ENCODE data around the gene ADGRG1.

ADGRG1 gene

GRCh38 chr16:57664662-57665025 is 36.2 kb downstream of the ADGRG1 start:
- no peak for TF ChIP-seq BCL6B (tag by site-specific recombination; IDR thresholded peaks at IDR 0.05)
- TF ChIP-seq ZBTB20 (tag by site-specific recombination; IDR thresholded peaks at IDR 0.05): no peak
- no peak for TF ChIP-seq ZBTB7A (tag by site-specific recombination; IDR thresholded peaks at IDR 0.05; ENCODE audit: low read depth)
- no peak for TF ChIP-seq ZEB2 (tag by site-specific recombination; IDR thresholded peaks at IDR 0.05)
- CTCF ChIA-PET: interaction anchor here (0.7 to 1.6 kb wide), 5 partner anchors 9 to 364 kb away, joined by 3 to 4 read pairs (median 3); no protein-coding TSS in a partner anchor
- no peak overlapping the region for H3K4me3 ChIP-seq (ENCODE audit: low read depth, low read length)
- POLR2A ChIA-PET: no interaction called here
- no peaks in the 10 kb centered on the region for H3K4me1 ChIP-seq (ENCODE audit: control insufficient read depth, insufficient read depth, low read length)
- H3K27ac ChIP-seq (ENCODE audit: extremely low read depth, low read depth, low read length): no peak overlapping the region
- H3K9me3 ChIP-seq (ENCODE audit: control insufficient read depth, insufficient read depth, low read depth, low read length): no peaks in the 10 kb centered on the region
- no peaks in the 10 kb centered on the region for H3K36me3 ChIP-seq (ENCODE audit: control insufficient read depth in 2 of 2, insufficient read depth in 1 of 2, low read length in 2 of 2)

GRCh38 chr16:57665541-57665940 is 37.1 kb downstream of the ADGRG1 start:
- TF ChIP-seq ZNF140 (tag by site-specific recombination; IDR thresholded peaks at IDR 0.05): no peak
- no peak for TF ChIP-seq MEIS1 (CRISPR knock-in tag; IDR thresholded peaks at IDR 0.05; ENCODE audit: borderline replicate concordance)
- CTCF ChIA-PET: interaction anchor here (1.6 kb wide), 1 partner anchor 9 kb away, joined by 3 read pairs; no protein-coding TSS in a partner anchor
- POLR2A ChIA-PET: no interaction called here
- no peaks in the 10 kb centered on the region for H3K9me3 ChIP-seq (ENCODE audit: control insufficient read depth, insufficient read depth, low read depth, low read length)
- H3K4me1 ChIP-seq (ENCODE audit: control insufficient read depth, insufficient read depth, low read length): no peaks in the 10 kb centered on the region
- no peaks in the 10 kb centered on the region for H3K36me3 ChIP-seq (ENCODE audit: control insufficient read depth in 2 of 2, insufficient read depth in 1 of 2, low read length in 2 of 2)
- no peak overlapping the region for H3K27ac ChIP-seq (ENCODE audit: extremely low read depth, low read depth, low read length)
- H3K4me3 ChIP-seq (ENCODE audit: low read depth, low read length): no peak overlapping the region

- no peaks in the 10 kb centered on the region for H3K9me3 ChIP-seq (ENCODE audit: control insufficient read depth, insufficient read depth, low read depth, low read length)
- no peak overlapping the region for H3K27ac ChIP-seq (ENCODE audit: extremely low read depth, low read depth, low read length)
- H3K4me1 ChIP-seq (ENCODE audit: control insufficient read depth, insufficient read depth, low read length): no peaks in the 10 kb centered on the region
- no peak for TF ChIP-seq ZNF76 (tag by site-specific recombination; IDR thresholded peaks at IDR 0.05; ENCODE audit: borderline replicate concordance, low read depth)
- no peak for TF ChIP-seq ZBTB49 (tag by site-specific recombination; IDR thresholded peaks at IDR 0.05; ENCODE audit: low read depth)
- TF ChIP-seq FEZF1 (tag by site-specific recombination; IDR thresholded peaks at IDR 0.05): no peak
- no peak for TF ChIP-seq ZNF148 (tag by site-specific recombination; IDR thresholded peaks at IDR 0.05; ENCODE audit: borderline replicate concordance)
- no peak for TF ChIP-seq ZNF266 (tag by site-specific recombination; IDR thresholded peaks at IDR 0.05; ENCODE audit: low read depth)
- no peak for TF ChIP-seq ZNF600 (tag by site-specific recombination; IDR thresholded peaks at IDR 0.05)
- TF ChIP-seq ZNF239 (tag by site-specific recombination; IDR thresholded peaks at IDR 0.05): no peak
- TF ChIP-seq ZNF664 (tag by site-specific recombination; IDR thresholded peaks at IDR 0.05): no peak
- no peak for TF ChIP-seq ZNF596 (tag by site-specific recombination; IDR thresholded peaks at IDR 0.05)
- TF ChIP-seq ZNF302 (tag by site-specific recombination; IDR thresholded peaks at IDR 0.05; ENCODE audit: low read depth): no peak
- no peak for TF ChIP-seq ZNF416 (tag by site-specific recombination; IDR thresholded peaks at IDR 0.05)
- TF ChIP-seq PATZ1 (tag by site-specific recombination; IDR thresholded peaks at IDR 0.05): no peak
- no peak for TF ChIP-seq ZNF423 (tag by site-specific recombination; IDR thresholded peaks at IDR 0.05)
- TF ChIP-seq ZNF354C (tag by site-specific recombination; IDR thresholded peaks at IDR 0.05; ENCODE audit: borderline replicate concordance, low read depth): no peak
- no peak for TF ChIP-seq ZNF341 (tag by site-specific recombination; IDR thresholded peaks at IDR 0.05; ENCODE audit: low read depth)
- TF ChIP-seq ZNF19 (tag by site-specific recombination; IDR thresholded peaks at IDR 0.05; ENCODE audit: low read depth): no peak
- TF ChIP-seq ZNF777 (tag by site-specific recombination; IDR thresholded peaks at IDR 0.05; ENCODE audit: borderline replicate concordance): no peak
- TF ChIP-seq BCL11B (tag by site-specific recombination; IDR thresholded peaks at IDR 0.05; ENCODE audit: low read depth): no peak
- ChIA-PET CTCF (interaction anchor here (1.5 kb wide), 1 partner anchor 75 kb away, joined by 5 read pairs; no protein-coding TSS in a partner anchor), POLR2A (no interaction called here)
- H3K36me3 ChIP-seq (ENCODE audit: control insufficient read depth in 2 of 2, insufficient read depth in 1 of 2, low read length in 2 of 2): no peaks in the 10 kb centered on the region
- no peak overlapping the region for H3K4me3 ChIP-seq (ENCODE audit: low read depth, low read length)
These were observed 38.1 kb downstream of the ADGRG1 start for GRCh38 chr16:57666353-57667047.
